Activated T-cell treated with anti-CD3 and anti-CD28 coated beads for 1 hour (primary cell): ENCODE data around the gene FBXO2.

Experiments used
- DNase-seq: peaks from one replicate; pipeline ENCODE4 v3.0.0-alpha.2; 2020; ENCODE audit warnings: low read depth

The FBXO2 gene

GRCh38 chr1:11654137-11654938 is at the start of gene FBXO2, which contains the start of gene FBXO44:
TSS of gene FBXO2 (minus strand) at chr1:11654429. CDS start at chr1:11654340, 89 bp downstream.
TSS of gene FBXO44 (plus strand) at chr1:11654877. CDS start at chr1:11655836, 959 bp downstream.
- DNase-seq, result peak; percentile 64

GRCh38 chr1:11703357-11704193 is 49.3 kb upstream of the FBXO2 start:
- DNase-seq, result no peak

GRCh38 chr1:11701981-11702803 is 48.0 kb upstream of the FBXO2 start:
- no peak for DNase-seq

GRCh38 chr1:11701551-11701961 is 47.3 kb upstream of the FBXO2 start:
- no peak for DNase-seq

GRCh38 chr1:11700601-11701467 is 46.6 kb upstream of the FBXO2 start:
- DNase-seq, result no peak

GRCh38 chr1:11697893-11698210 is 43.6 kb upstream of the FBXO2 start:
- no peak for DNase-seq

- no peak for DNase-seq
Measured at GRCh38 chr1:11697188-11697892, 43.1 kb upstream of the FBXO2 start.

- no peak for DNase-seq
Measured at GRCh38 chr1:11695861-11696260, 41.6 kb upstream of the FBXO2 start.

- DNase-seq, result no peak
Measured at GRCh38 chr1:11693917-11694316, 39.7 kb upstream of the FBXO2 start.

GRCh38 chr1:11693024-11693590 is 38.9 kb upstream of the FBXO2 start:
- DNase-seq, result no peak

- no peak for DNase-seq
Measured at GRCh38 chr1:11691928-11692711, 37.9 kb upstream of the FBXO2 start.

- DNase-seq, result no peak
Measured at GRCh38 chr1:11691302-11691914, 37.2 kb upstream of the FBXO2 start, which contains the start of gene DRAXIN. TSS of gene DRAXIN (plus strand) at chr1:11691710. CDS start at chr1:11706259, 14,549 bp downstream.

GRCh38 chr1:11690397-11691301 is 36.4 kb upstream of the FBXO2 start:
- DNase-seq, result no peak

- DNase-seq, result no peak
Measured at GRCh38 chr1:11688506-11688905, 34.3 kb upstream of the FBXO2 start.

- DNase-seq, result no peak
Measured at GRCh38 chr1:11685210-11685752, 31.1 kb upstream of the FBXO2 start.

- DNase-seq, result no peak
Measured at GRCh38 chr1:11684070-11684469, 29.8 kb upstream of the FBXO2 start.

- DNase-seq, result no peak
Measured at GRCh38 chr1:11682799-11683198, 28.6 kb upstream of the FBXO2 start.
